ENCODE data around the gene ENAM. TPM values are rescaled to one million over a fixed set of nuclear protein-coding genes. Genes with fewer than 3 reads are reported as not detected.
"Not testable (repeated sequence)": the region's sequence is repeated elsewhere in the genome, so short reads cannot be mapped to it uniquely, and the experiment has no call there.

Gene ENAM
- total RNA-seq, 2 experiments from 2014 or later = not detected

DNA sequence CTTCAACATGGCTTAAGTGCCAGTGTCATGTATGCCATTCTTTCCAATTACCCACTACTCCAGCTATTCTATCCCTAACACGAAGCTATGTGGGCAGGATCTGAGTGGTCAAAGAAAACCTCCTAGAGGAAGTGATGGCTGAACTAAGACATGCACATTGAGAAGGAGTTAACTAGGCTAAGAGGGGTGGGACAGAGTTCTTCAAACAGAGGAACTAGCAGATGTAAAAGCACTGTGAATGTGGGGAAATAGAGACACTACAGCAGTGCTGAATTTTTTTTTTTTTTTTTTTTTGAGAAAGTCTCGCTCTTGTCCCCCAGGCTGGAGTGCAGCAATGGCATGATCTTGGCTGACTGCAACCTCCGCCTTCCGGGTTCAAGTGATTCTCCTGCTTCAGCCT, 31.6 kb downstream of the ENAM start:
- Mint-ChIP-seq H3K27ac (no peak overlapping the region), H3K4me3 (no peak overlapping the region), H3K9me3 (ENCODE audit: low read depth) (no peaks in the 10 kb centered on the region), H3K4me1 (peaks cover 8% of the 10 kb centered on the region), H3K27me3 (no peaks in the 10 kb centered on the region), H3K36me3 (ENCODE audit: low read depth) (no peaks in the 10 kb centered on the region)
- ChIA-PET POLR2A (no interaction called here), CTCF (interaction anchor here (0.6 kb wide), 1 partner anchor 440 kb away, joined by 4 read pairs; no protein-coding TSS in a partner anchor)
- ATAC-seq (no peak), DNase-seq (no peak)
- intact Hi-C loops (cut with DNase I, micrococcal nuclease) = no loop called here

DNA sequence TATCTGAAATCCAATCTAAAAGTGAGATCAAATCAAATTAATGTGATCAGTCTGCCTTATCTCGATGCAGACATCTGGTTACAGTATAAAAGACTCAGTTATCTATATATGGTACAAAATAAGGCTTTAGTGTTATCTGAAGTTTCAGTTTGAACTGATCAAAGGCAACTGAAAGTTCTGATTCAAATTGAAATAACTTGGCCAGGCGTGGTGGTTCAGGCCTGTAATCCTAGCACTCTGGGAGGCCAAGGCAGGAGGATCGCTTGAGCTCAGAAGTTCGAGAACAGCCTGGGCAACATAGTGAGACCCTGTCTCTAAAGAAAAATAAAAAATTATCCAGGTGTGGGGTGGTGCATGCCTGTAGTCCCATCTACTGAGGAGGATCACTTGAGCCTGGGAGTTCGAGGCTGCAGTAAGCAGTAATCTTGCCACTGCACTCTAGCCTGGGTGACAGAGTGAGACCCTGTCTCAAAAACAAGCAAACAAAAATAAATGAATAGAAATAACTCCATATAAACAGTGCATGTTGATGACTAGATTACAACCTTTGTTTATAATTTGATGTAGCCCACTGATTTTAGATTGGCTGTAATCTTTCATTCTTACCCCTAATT, 32.9 kb downstream of the ENAM start:
- intact Hi-C loops (cut with DNase I, micrococcal nuclease); POLR2A ChIA-PET; H3K9me3 Mint-ChIP-seq (ENCODE audit: low read depth); H3K4me1 Mint-ChIP-seq; H3K36me3 Mint-ChIP-seq (ENCODE audit: low read depth); H3K27ac Mint-ChIP-seq; H3K4me3 Mint-ChIP-seq; H3K27me3 Mint-ChIP-seq: not testable (repeated sequence)
- ATAC-seq (peak; percentile 85), DNase-seq (peak; percentile 46)
- CTCF ChIA-PET = interaction anchor here (1.0 kb wide), 1 partner anchor 10 kb away, joined by 3 read pairs; no protein-coding TSS in a partner anchor

DNA sequence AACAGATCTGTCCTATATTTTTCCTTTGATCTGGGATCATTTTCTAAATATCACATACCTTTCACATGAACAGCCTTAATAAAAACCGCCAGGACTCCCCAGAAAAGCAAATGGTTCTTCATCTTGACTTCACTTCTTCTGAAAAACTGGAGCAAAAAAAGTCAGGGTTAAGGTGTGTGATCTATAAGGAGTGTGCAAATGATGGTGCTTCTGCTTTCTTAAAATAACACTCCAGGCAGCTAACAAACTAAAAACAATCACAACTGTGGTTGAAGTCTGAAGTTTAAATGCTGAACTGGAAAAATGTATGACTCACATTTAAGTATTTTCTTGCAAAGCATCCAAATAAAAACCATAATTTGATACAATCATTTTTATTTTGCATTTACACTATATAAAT, 37.8 kb downstream of the ENAM start, which contains the start of gene JCHAIN:
Gene JCHAIN, minus strand, starts transcription at position 140 of the 400 bp plus-strand sequence. Its CDS starts 18 bp downstream, at position 122.
- no peak for ATAC-seq
- intact Hi-C loops (cut with DNase I, micrococcal nuclease) = no loop called here
- ChIA-PET POLR2A (no interaction called here), CTCF (interaction anchor here (1.1 kb wide), 1 partner anchor 23 kb away, joined by 3 read pairs; no protein-coding TSS in a partner anchor)
- Mint-ChIP-seq H3K27ac (no peak within 1 kb of the TSS), H3K9me3 (ENCODE audit: low read depth) (no peaks in the 10 kb centered on the region), H3K4me3 (no peak within 1 kb of the TSS), H3K27me3 (no peaks in the 10 kb centered on the region), H3K4me1 (peaks cover 3% of the 10 kb centered on the region), H3K36me3 (ENCODE audit: low read depth) (no peaks in the 10 kb centered on the region)
- no peak for DNase-seq

DNA sequence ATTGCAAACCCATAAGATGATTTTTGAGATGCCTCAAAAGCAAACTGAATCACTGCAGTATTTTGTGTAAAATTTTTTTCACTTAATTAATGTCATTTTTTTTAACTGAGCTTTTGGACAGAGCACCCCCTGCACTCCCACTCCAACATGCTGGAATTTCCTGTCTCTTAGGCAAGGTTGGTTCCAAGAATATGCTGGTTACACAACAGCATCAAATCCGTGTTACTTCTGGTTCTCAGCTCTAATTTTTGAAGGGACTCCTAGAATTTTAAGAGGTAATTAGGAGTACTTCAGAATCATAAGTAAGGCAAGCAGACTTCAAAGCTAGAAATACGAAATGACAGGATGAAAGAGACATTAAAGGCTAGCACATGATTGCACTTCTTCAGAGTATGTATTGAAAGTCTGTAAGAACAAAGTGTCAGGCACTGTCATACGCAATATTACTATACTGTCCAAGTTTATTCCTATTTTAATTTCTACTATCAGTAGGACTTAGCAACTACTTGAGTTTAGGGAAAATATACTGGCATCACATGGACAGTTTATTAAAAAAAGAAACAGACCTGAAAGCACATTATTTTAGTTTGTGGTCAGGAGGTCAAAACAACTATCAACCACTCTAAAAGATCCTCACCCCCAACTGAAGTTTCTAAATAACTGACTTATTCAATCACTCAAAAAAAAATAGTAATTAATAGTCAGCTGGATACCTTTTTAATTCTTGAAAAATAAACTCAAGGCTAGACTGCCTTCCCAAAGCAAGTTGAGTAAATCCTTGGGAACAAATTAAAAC, 39.4 kb downstream of the ENAM start:
- no peak for DNase-seq
- Mint-ChIP-seq H3K9me3 (ENCODE audit: low read depth) (no peaks in the 10 kb centered on the region), H3K4me1 (no peaks in the 10 kb centered on the region), H3K27ac (no peak overlapping the region), H3K27me3 (no peaks in the 10 kb centered on the region), H3K4me3 (no peak overlapping the region), H3K36me3 (ENCODE audit: low read depth) (no peaks in the 10 kb centered on the region)
- no peak for ATAC-seq
- CTCF ChIA-PET = interaction anchor here (0.6 to 1.3 kb wide), 6 partner anchors 11 to 408 kb away, joined by 3 to 4 read pairs (median 3); no protein-coding TSS in a partner anchor
- POLR2A ChIA-PET = no interaction called here
- intact Hi-C loops (cut with DNase I, micrococcal nuclease) = no loop called here

DNA sequence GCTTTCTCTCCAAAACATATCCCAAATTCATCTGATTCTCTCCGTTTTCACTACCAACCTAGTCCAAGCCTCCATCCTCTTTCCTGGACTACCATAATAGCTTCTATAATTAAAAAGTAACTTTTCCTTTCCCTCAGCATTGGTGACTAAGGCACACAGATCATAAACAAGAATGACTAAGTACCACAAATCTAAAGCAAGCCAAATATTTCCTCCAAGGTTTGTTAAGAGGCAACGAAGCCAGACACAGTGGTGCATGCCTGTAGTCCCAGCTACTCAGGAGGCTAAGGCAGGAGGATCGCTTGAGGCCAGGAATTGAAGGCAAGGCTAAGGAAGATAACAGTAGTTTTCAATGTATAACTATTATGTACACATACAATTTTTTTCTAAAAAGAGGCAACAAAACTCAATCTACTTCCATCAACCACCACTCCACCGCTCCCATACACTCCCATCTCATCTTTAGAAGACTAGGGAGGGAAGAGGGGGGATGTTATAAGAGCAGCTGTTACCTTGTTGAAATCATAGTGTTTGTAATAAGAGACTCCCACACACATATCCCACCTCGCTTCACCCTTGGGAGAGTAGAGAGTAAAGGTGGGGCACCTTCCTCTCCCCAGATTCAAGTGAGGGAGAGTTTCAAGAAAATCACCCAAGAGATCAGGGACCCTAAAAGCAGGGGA, 41.9 kb downstream of the ENAM start:
- no peaks in the 10 kb centered on the region for H3K4me1 Mint-ChIP-seq
- CTCF ChIA-PET = interaction anchor here (0.8 to 1.5 kb wide), 3 partner anchors 9 to 80 kb away, joined by 3 read pairs; no protein-coding TSS in a partner anchor
- POLR2A ChIA-PET = no interaction called here

DNA sequence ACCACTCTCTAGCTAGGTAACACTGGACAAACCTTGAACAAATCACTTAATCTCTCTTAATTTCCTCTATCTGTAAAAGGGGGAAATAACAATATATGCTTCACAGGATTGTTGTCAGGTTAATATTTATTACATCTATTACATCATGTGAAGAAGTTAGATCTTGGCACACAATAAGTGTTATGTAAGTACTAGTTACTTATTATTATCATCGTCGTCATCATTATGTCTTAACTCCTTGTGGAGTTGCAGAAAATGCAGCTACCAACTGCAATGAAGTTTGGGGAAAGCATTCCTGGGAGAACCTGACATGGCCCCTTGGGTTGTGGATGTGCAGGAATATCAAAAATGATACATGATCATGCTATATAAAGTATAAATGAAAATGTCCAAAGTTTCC, 42.5 kb downstream of the ENAM start:
- no peak overlapping the region for H3K27ac Mint-ChIP-seq
- intact Hi-C loops (cut with DNase I, micrococcal nuclease) = no loop called here
- ChIA-PET POLR2A (no interaction called here), CTCF (interaction anchor here (1.0 to 1.5 kb wide), 4 partner anchors 10 to 79 kb away, joined by 3 read pairs; no protein-coding TSS in a partner anchor)
- DNase-seq = no peak
- H3K4me1 Mint-ChIP-seq = no peaks in the 10 kb centered on the region
- H3K27me3 Mint-ChIP-seq = peaks cover 3% of the 10 kb centered on the region
- H3K9me3 Mint-ChIP-seq (ENCODE audit: low read depth) = no peaks in the 10 kb centered on the region
- H3K36me3 Mint-ChIP-seq (ENCODE audit: low read depth) = no peaks in the 10 kb centered on the region
- no peak for ATAC-seq
- no peak overlapping the region for H3K4me3 Mint-ChIP-seq

More for the DNA sequence above, 41.9 kb downstream of the ENAM start:
- H3K9me3 Mint-ChIP-seq (ENCODE audit: low read depth) = no peaks in the 10 kb centered on the region
- H3K36me3 Mint-ChIP-seq (ENCODE audit: low read depth) = no peaks in the 10 kb centered on the region
- H3K27ac Mint-ChIP-seq = no peak overlapping the region
- ATAC-seq (no peak), DNase-seq (no peak)
- H3K27me3 Mint-ChIP-seq = peaks cover 3% of the 10 kb centered on the region
- no peak overlapping the region for H3K4me3 Mint-ChIP-seq
- intact Hi-C loops (cut with DNase I, micrococcal nuclease) = no loop called here

DNA sequence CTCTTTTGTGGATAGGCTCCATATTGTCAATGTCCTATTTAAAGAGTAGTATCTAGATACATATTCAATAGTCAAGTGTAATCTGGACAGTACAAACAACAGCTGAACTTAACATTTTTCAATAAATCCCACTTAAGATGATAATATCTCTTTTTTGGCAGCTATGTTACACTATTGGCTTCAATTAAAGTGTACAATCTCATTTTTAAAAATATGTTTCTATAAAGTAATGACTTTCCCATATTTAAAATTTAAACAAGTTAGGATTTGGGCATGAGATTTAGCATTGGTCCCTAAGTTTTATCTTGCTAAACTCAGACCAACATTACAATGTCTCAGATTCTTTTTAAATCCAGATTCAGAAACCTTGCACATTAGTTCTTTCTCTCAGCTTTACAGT, 45.6 kb downstream of the ENAM start:
- peaks cover 5% of the 10 kb centered on the region for H3K4me1 Mint-ChIP-seq
- H3K27ac Mint-ChIP-seq = no peak overlapping the region
- peaks cover 3% of the 10 kb centered on the region for H3K27me3 Mint-ChIP-seq
- ChIA-PET POLR2A (no interaction called here), CTCF (interaction anchor here (1.2 kb wide), 1 partner anchor 17 kb away, joined by 3 read pairs; no protein-coding TSS in a partner anchor)
- no peaks in the 10 kb centered on the region for H3K9me3 Mint-ChIP-seq (ENCODE audit: low read depth)
- H3K4me3 Mint-ChIP-seq = no peak overlapping the region
- DNase-seq = no peak
- H3K36me3 Mint-ChIP-seq (ENCODE audit: low read depth) = no peaks in the 10 kb centered on the region
- ATAC-seq = no peak
- intact Hi-C loops (cut with DNase I, micrococcal nuclease) = no loop called here

DNA sequence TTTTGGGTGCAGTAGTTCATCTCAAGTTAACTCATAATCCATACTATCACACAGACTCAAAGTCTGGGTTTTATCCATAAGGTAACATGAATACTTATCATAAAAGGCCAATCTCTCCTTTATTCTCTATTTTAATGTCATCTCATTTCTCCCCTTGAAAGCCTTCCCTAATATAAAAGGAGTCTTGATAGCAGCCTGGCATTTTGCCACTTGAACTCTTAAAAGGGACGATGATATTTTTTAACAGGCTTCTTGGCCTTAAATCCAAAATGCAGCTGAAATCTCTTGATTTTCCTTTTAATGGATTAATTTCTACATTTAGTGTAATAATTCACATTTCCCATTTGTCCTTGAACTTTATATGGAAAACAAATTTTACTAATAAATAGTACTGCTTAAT, 46.2 kb downstream of the ENAM start:
- Mint-ChIP-seq H3K4me1 (peaks cover 5% of the 10 kb centered on the region), H3K9me3 (ENCODE audit: low read depth) (no peaks in the 10 kb centered on the region), H3K27ac (no peak overlapping the region), H3K4me3 (no peak overlapping the region), H3K27me3 (peaks cover 3% of the 10 kb centered on the region), H3K36me3 (ENCODE audit: low read depth) (no peaks in the 10 kb centered on the region)
- intact Hi-C loops (cut with DNase I, micrococcal nuclease) = no loop called here
- ChIA-PET CTCF (interaction anchor here (1.2 kb wide), 1 partner anchor 18 kb away, joined by 3 read pairs; no protein-coding TSS in a partner anchor), POLR2A (no interaction called here)
- no peak for ATAC-seq
- DNase-seq = no peak

DNA sequence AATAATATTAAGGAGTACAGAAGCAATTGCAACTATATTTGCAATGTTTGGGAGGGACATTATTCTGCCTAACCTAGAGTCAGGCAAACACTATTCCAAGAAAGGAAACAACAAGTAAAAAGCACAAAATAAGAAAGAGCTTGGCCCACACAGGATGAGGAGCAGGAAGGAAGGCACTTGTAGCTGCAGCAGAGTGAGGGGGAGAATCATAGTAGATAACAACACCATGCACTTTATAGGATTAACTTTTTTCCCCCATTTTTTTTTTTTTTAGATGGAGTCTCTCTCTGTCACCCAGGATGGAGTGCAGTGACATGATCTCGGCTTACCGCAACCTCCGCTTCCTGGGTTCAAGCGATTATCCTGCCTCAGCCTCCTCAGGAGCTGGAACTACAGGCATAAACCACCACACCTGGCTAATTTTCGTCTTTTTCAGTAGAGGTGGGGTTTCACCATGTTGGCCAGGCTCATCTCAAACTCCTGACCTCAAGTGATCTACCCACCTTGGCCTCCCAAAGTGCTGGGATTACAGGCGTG, 48.1 kb downstream of the ENAM start:
- ATAC-seq = no peak
- Mint-ChIP-seq H3K27me3 (peaks cover 3% of the 10 kb centered on the region), H3K4me3 (no peak overlapping the region), H3K4me1 (peaks cover 5% of the 10 kb centered on the region), H3K27ac (no peak overlapping the region), H3K36me3 (ENCODE audit: low read depth) (no peaks in the 10 kb centered on the region), H3K9me3 (ENCODE audit: low read depth) (no peaks in the 10 kb centered on the region)
- intact Hi-C loops (cut with DNase I, micrococcal nuclease) = no loop called here
- ChIA-PET CTCF (interaction anchor here (0.7 kb wide), 1 partner anchor 8 kb away, joined by 3 read pairs; no protein-coding TSS in a partner anchor), POLR2A (interaction anchor here (0.6 kb wide), 1 partner anchor 24 kb away, joined by 5 read pairs; no protein-coding TSS in a partner anchor)
- no peak for DNase-seq

DNA sequence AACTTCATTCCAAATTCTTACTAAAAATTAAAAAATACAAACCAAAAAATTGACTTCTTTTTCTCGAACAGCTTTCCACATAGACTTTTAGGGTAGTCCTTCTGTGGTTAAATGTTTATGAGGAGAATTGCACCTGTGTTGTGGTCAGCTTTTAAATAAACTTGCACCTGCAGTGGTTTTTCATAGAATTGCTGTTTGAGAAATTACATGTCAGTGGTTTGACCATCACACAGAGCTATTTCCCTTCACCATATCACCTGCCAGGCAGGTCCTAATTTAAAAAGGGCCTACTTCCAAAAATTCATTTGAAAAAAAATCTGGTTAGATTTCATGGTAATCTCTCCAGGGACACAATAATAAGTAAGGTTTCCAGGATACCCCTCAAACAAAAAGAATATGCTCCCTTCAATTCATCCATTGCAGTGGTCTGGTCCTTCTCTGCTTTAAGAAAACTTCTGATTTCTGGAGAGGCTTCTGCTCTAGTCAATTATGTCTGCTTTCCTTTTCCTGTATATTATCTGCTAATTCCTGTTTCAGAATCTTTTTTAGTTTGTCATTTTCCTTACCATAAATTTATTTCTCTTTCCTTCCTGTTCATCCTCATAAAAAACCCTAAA, 49.9 kb downstream of the ENAM start:
- peaks cover 5% of the 10 kb centered on the region for H3K4me1 Mint-ChIP-seq
- no peak for ATAC-seq

DNA sequence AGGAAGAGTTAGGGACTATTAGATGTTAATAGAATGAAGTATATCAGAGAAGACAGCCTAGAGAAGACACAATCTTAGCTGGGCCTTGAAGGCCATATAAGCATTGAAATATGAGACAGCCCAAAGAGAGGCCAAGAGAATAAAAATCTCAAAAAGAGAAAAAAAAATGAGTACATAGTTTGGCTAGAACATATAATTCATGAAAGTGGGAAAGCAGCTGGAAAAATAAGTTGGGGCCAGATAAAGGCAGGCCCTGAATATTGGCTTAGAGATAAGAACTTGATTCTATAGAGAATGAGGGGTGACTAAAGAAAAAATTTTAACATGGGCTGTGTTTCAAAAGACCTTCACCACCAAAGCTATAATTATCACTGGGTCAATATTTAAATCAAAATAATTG, 52.4 kb downstream of the ENAM start:
- CTCF ChIA-PET = interaction anchor here (0.7 to 1.0 kb wide), 2 partner anchors 159 to 228 kb away, joined by 3 read pairs; partner anchors contain the start of gene GRSF1
- H3K27me3 Mint-ChIP-seq = no peaks in the 10 kb centered on the region

More for the DNA sequence above, 49.9 kb downstream of the ENAM start:
- no peaks in the 10 kb centered on the region for H3K9me3 Mint-ChIP-seq (ENCODE audit: low read depth)
- intact Hi-C loops (cut with DNase I, micrococcal nuclease) = no loop called here
- no peak overlapping the region for H3K4me3 Mint-ChIP-seq
- ChIA-PET CTCF (interaction anchor here (0.9 kb wide), 1 partner anchor 42 kb away, joined by 3 read pairs; no protein-coding TSS in a partner anchor), POLR2A (interaction anchor here (0.6 kb wide), 1 partner anchor 139 kb away, joined by 3 read pairs; no protein-coding TSS in a partner anchor)
- peaks cover 2% of the 10 kb centered on the region for H3K27me3 Mint-ChIP-seq
- H3K36me3 Mint-ChIP-seq (ENCODE audit: low read depth) = no peaks in the 10 kb centered on the region
- no peak overlapping the region for H3K27ac Mint-ChIP-seq
- no peak for DNase-seq

More for the DNA sequence above, 52.4 kb downstream of the ENAM start:
- H3K36me3 Mint-ChIP-seq (ENCODE audit: low read depth) = no peaks in the 10 kb centered on the region
- POLR2A ChIA-PET = no interaction called here
- DNase-seq = no peak
- intact Hi-C loops (cut with DNase I, micrococcal nuclease) = no loop called here
- H3K9me3 Mint-ChIP-seq (ENCODE audit: low read depth) = no peaks in the 10 kb centered on the region
- H3K4me1 Mint-ChIP-seq = peaks cover 5% of the 10 kb centered on the region
- no peak for ATAC-seq
- no peak overlapping the region for H3K27ac Mint-ChIP-seq
- H3K4me3 Mint-ChIP-seq = no peak overlapping the region

Data from activated CD4-positive, alpha-beta T cell treated with anti-CD3 and anti-CD28 coated beads for 36 hours (primary cell).